Ecto neural progenitor cell (in vitro differentiated cells): ENCODE measurements around the gene HS3ST5.
"Not testable (repeated sequence)": the region's sequence is repeated elsewhere in the genome, so short reads cannot be mapped to it uniquely, and the experiment has no call there.

Experiments used
- DNase-seq: peaks from one replicate; pipeline ENCODE4 v3.0.0-alpha.2; 2018; ENCODE audit warnings: low spot score

Gene HS3ST5

GRCh38 chr6:114044566-114044965 lies 298.3 kb downstream of the HS3ST5 start:
- not testable (repeated sequence) for DNase-seq

GRCh38 chr6:114042267-114043016 lies 300.4 kb downstream of the HS3ST5 start:
- DNase-seq, result no peak

- DNase-seq, result no peak
Measured at GRCh38 chr6:114040871-114041270, 302.0 kb downstream of the HS3ST5 start.

GRCh38 chr6:114039841-114040240 lies 303.0 kb downstream of the HS3ST5 start:
- no peak for DNase-seq

GRCh38 chr6:114033606-114034005 lies 309.2 kb downstream of the HS3ST5 start:
- DNase-seq, result no peak

GRCh38 chr6:114032721-114033120 lies 310.1 kb downstream of the HS3ST5 start:
- DNase-seq, result no peak

- no peak for DNase-seq
Measured at GRCh38 chr6:114030767-114031166, 312.1 kb downstream of the HS3ST5 start.

- no peak for DNase-seq
Measured at GRCh38 chr6:114024746-114025145, 318.1 kb downstream of the HS3ST5 start.

GRCh38 chr6:114020196-114020595 lies 322.6 kb downstream of the HS3ST5 start:
- DNase-seq, result no peak

GRCh38 chr6:114017146-114017545 lies 325.7 kb downstream of the HS3ST5 start:
- not testable (repeated sequence) for DNase-seq

GRCh38 chr6:114014106-114014505 lies 328.7 kb downstream of the HS3ST5 start:
- not testable (repeated sequence) for DNase-seq

GRCh38 chr6:114011486-114011885 lies 331.3 kb downstream of the HS3ST5 start:
- DNase-seq, result not testable (repeated sequence)

- DNase-seq, result no peak
Measured at GRCh38 chr6:114010540-114010939, 332.3 kb downstream of the HS3ST5 start.

- no peak for DNase-seq
Measured at GRCh38 chr6:114009192-114009591, 333.6 kb downstream of the HS3ST5 start.

- no peak for DNase-seq
Measured at GRCh38 chr6:114008331-114008730, 334.5 kb downstream of the HS3ST5 start.

- DNase-seq, result no peak
Measured at GRCh38 chr6:114007516-114007915, 335.3 kb downstream of the HS3ST5 start.
